Measurements from ENCODE around the gene ATE1.

ATE1 gene

GRCh38 chr10:121880895-121881294, 46.9 kb downstream of the ATE1 start:
- Histone ChIP-seq H3K27me3 (ENCODE audit: control insufficient read depth in 5 of 5, insufficient read depth in 4 of 5, low read length in 5 of 5) (no peaks in the 10 kb centered on the region), H3K9ac (ENCODE audit: low read length in 5 of 5) (no peak overlapping the region), H3K9me3 (ENCODE audit: control insufficient read depth in 5 of 5, low read length in 5 of 5) (no peaks in the 10 kb centered on the region), H3K4me1 (ENCODE audit: control insufficient read depth in 5 of 5, insufficient read depth in 5 of 5, low read length in 5 of 5) (peaks cover 0 to 3% (median 0%) of the 10 kb centered on the region in 5 donors), H3K36me3 (ENCODE audit: control insufficient read depth in 5 of 5, insufficient read depth in 5 of 5, low read length in 5 of 5) (peaks cover 3 to 24% (median 15%) of the 10 kb centered on the region in 5 donors), H3K4me3 (ENCODE audit: low read depth in 1 of 5, low read length in 5 of 5) (no peak overlapping the region), H3K27ac (ENCODE audit: low read depth, low read length) (no peak overlapping the region)

GRCh38 chr10:121879476-121879875, 48.4 kb downstream of the ATE1 start:
- H3K36me3 ChIP-seq (ENCODE audit: control insufficient read depth in 5 of 5, insufficient read depth in 5 of 5, low read length in 5 of 5) = peaks cover 3 to 24% (median 15%) of the 10 kb centered on the region in 5 donors
- no peak overlapping the region for H3K27ac ChIP-seq (ENCODE audit: low read depth, low read length)
- no peaks in the 10 kb centered on the region for H3K27me3 ChIP-seq (ENCODE audit: control insufficient read depth in 5 of 5, insufficient read depth in 4 of 5, low read length in 5 of 5)
- H3K4me1 ChIP-seq (ENCODE audit: control insufficient read depth in 5 of 5, insufficient read depth in 5 of 5, low read length in 5 of 5) = peaks cover 0 to 3% (median 0%) of the 10 kb centered on the region in 5 donors
- H3K4me3 ChIP-seq (ENCODE audit: low read depth in 1 of 5, low read length in 5 of 5) = no peak overlapping the region
- H3K9me3 ChIP-seq (ENCODE audit: control insufficient read depth in 5 of 5, low read length in 5 of 5) = no peaks in the 10 kb centered on the region
- no peak overlapping the region for H3K9ac ChIP-seq (ENCODE audit: low read length in 5 of 5)

- no peaks in the 10 kb centered on the region for H3K9me3 ChIP-seq (ENCODE audit: control insufficient read depth in 5 of 5, low read length in 5 of 5)
Observed at GRCh38 chr10:121873236-121873635, 54.6 kb downstream of the ATE1 start.

GRCh38 chr10:121870413-121870812, 57.4 kb downstream of the ATE1 start:
- Histone ChIP-seq H3K27me3 (ENCODE audit: control insufficient read depth in 5 of 5, insufficient read depth in 4 of 5, low read length in 5 of 5) (no peaks in the 10 kb centered on the region), H3K27ac (ENCODE audit: low read depth, low read length) (no peak overlapping the region), H3K36me3 (ENCODE audit: control insufficient read depth in 5 of 5, insufficient read depth in 5 of 5, low read length in 5 of 5) (peaks cover 9 to 28% (median 21%) of the 10 kb centered on the region in 5 donors)

More at GRCh38 chr10:121873236-121873635, 54.6 kb downstream of the ATE1 start:
- H3K27ac ChIP-seq (ENCODE audit: low read depth, low read length) = no peak overlapping the region
- H3K27me3 ChIP-seq (ENCODE audit: control insufficient read depth in 5 of 5, insufficient read depth in 4 of 5, low read length in 5 of 5) = no peaks in the 10 kb centered on the region
- no peak overlapping the region for H3K9ac ChIP-seq (ENCODE audit: low read length in 5 of 5)
- no peaks in the 10 kb centered on the region for H3K4me1 ChIP-seq (ENCODE audit: control insufficient read depth in 5 of 5, insufficient read depth in 5 of 5, low read length in 5 of 5)
- no peak overlapping the region for H3K4me3 ChIP-seq (ENCODE audit: low read depth in 1 of 5, low read length in 5 of 5)
- peaks cover 13 to 29% (median 24%) of the 10 kb centered on the region in 5 donors for H3K36me3 ChIP-seq (ENCODE audit: control insufficient read depth in 5 of 5, insufficient read depth in 5 of 5, low read length in 5 of 5)

GRCh38 chr10:121865554-121865953, 62.3 kb downstream of the ATE1 start:
- Histone ChIP-seq H3K4me3 (ENCODE audit: low read depth in 1 of 5, low read length in 5 of 5) (no peak overlapping the region), H3K36me3 (ENCODE audit: control insufficient read depth in 5 of 5, insufficient read depth in 5 of 5, low read length in 5 of 5) (peaks cover 13 to 26% (median 21%) of the 10 kb centered on the region in 5 donors), H3K9me3 (ENCODE audit: control insufficient read depth in 5 of 5, low read length in 5 of 5) (no peaks in the 10 kb centered on the region), H3K27ac (ENCODE audit: low read depth, low read length) (no peak overlapping the region), H3K9ac (ENCODE audit: low read length in 5 of 5) (no peak overlapping the region), H3K27me3 (ENCODE audit: control insufficient read depth in 5 of 5, insufficient read depth in 4 of 5, low read length in 5 of 5) (no peaks in the 10 kb centered on the region), H3K4me1 (ENCODE audit: control insufficient read depth in 5 of 5, insufficient read depth in 5 of 5, low read length in 5 of 5) (no peaks in the 10 kb centered on the region)

More at GRCh38 chr10:121870413-121870812, 57.4 kb downstream of the ATE1 start:
- Histone ChIP-seq H3K9ac (ENCODE audit: low read length in 5 of 5) (no peak overlapping the region), H3K4me1 (ENCODE audit: control insufficient read depth in 5 of 5, insufficient read depth in 5 of 5, low read length in 5 of 5) (no peaks in the 10 kb centered on the region), H3K9me3 (ENCODE audit: control insufficient read depth in 5 of 5, low read length in 5 of 5) (no peaks in the 10 kb centered on the region), H3K4me3 (ENCODE audit: low read depth in 1 of 5, low read length in 5 of 5) (no peak overlapping the region)

GRCh38 chr10:121864653-121865052, 63.2 kb downstream of the ATE1 start:
- Histone ChIP-seq H3K9me3 (ENCODE audit: control insufficient read depth in 5 of 5, low read length in 5 of 5) (no peaks in the 10 kb centered on the region), H3K27ac (ENCODE audit: low read depth, low read length) (no peak overlapping the region), H3K36me3 (ENCODE audit: control insufficient read depth in 5 of 5, insufficient read depth in 5 of 5, low read length in 5 of 5) (peaks cover 13 to 23% (median 18%) of the 10 kb centered on the region in 5 donors), H3K9ac (ENCODE audit: low read length in 5 of 5) (no peak overlapping the region), H3K4me3 (ENCODE audit: low read depth in 1 of 5, low read length in 5 of 5) (no peak overlapping the region), H3K27me3 (ENCODE audit: control insufficient read depth in 5 of 5, insufficient read depth in 4 of 5, low read length in 5 of 5) (no peaks in the 10 kb centered on the region), H3K4me1 (ENCODE audit: control insufficient read depth in 5 of 5, insufficient read depth in 5 of 5, low read length in 5 of 5) (no peaks in the 10 kb centered on the region)

- Histone ChIP-seq H3K9ac (ENCODE audit: low read length in 5 of 5) (no peak overlapping the region), H3K27ac (ENCODE audit: low read depth, low read length) (no peak overlapping the region), H3K9me3 (ENCODE audit: control insufficient read depth in 5 of 5, low read length in 5 of 5) (no peaks in the 10 kb centered on the region), H3K4me1 (ENCODE audit: control insufficient read depth in 5 of 5, insufficient read depth in 5 of 5, low read length in 5 of 5) (no peaks in the 10 kb centered on the region), H3K4me3 (ENCODE audit: low read depth in 1 of 5, low read length in 5 of 5) (no peak overlapping the region), H3K36me3 (ENCODE audit: control insufficient read depth in 5 of 5, insufficient read depth in 5 of 5, low read length in 5 of 5) (peaks cover 10 to 19% (median 14%) of the 10 kb centered on the region in 5 donors), H3K27me3 (ENCODE audit: control insufficient read depth in 5 of 5, insufficient read depth in 4 of 5, low read length in 5 of 5) (no peaks in the 10 kb centered on the region)
Observed at GRCh38 chr10:121864168-121864567, 63.7 kb downstream of the ATE1 start.

- Histone ChIP-seq H3K36me3 (ENCODE audit: control insufficient read depth in 5 of 5, insufficient read depth in 5 of 5, low read length in 5 of 5) (peaks cover 3 to 12% (median 9%) of the 10 kb centered on the region in 5 donors), H3K27me3 (ENCODE audit: control insufficient read depth in 5 of 5, insufficient read depth in 4 of 5, low read length in 5 of 5) (no peaks in the 10 kb centered on the region), H3K9me3 (ENCODE audit: control insufficient read depth in 5 of 5, low read length in 5 of 5) (no peaks in the 10 kb centered on the region)
Observed at GRCh38 chr10:121862649-121863048, 65.2 kb downstream of the ATE1 start.

GRCh38 chr10:121862042-121862441, 65.8 kb downstream of the ATE1 start:
- no peaks in the 10 kb centered on the region for H3K27me3 ChIP-seq (ENCODE audit: control insufficient read depth in 5 of 5, insufficient read depth in 4 of 5, low read length in 5 of 5)
- no peaks in the 10 kb centered on the region for H3K4me1 ChIP-seq (ENCODE audit: control insufficient read depth in 5 of 5, insufficient read depth in 5 of 5, low read length in 5 of 5)
- H3K36me3 ChIP-seq (ENCODE audit: control insufficient read depth in 5 of 5, insufficient read depth in 5 of 5, low read length in 5 of 5) = peaks cover 5 to 13% (median 6%) of the 10 kb centered on the region in 5 donors
- H3K27ac ChIP-seq (ENCODE audit: low read depth, low read length) = no peak overlapping the region
- no peak overlapping the region for H3K4me3 ChIP-seq (ENCODE audit: low read depth in 1 of 5, low read length in 5 of 5)
- H3K9ac ChIP-seq (ENCODE audit: low read length in 5 of 5) = no peak overlapping the region
- no peaks in the 10 kb centered on the region for H3K9me3 ChIP-seq (ENCODE audit: control insufficient read depth in 5 of 5, low read length in 5 of 5)

More at GRCh38 chr10:121862649-121863048, 65.2 kb downstream of the ATE1 start:
- H3K27ac ChIP-seq (ENCODE audit: low read depth, low read length) = no peak overlapping the region
- H3K4me1 ChIP-seq (ENCODE audit: control insufficient read depth in 5 of 5, insufficient read depth in 5 of 5, low read length in 5 of 5) = no peaks in the 10 kb centered on the region
- H3K9ac ChIP-seq (ENCODE audit: low read length in 5 of 5) = no peak overlapping the region
- no peak overlapping the region for H3K4me3 ChIP-seq (ENCODE audit: low read depth in 1 of 5, low read length in 5 of 5)

- no peak overlapping the region for H3K4me3 ChIP-seq (ENCODE audit: low read depth in 1 of 5, low read length in 5 of 5)
- H3K4me1 ChIP-seq (ENCODE audit: control insufficient read depth in 5 of 5, insufficient read depth in 5 of 5, low read length in 5 of 5) = no peaks in the 10 kb centered on the region
- no peak overlapping the region for H3K27ac ChIP-seq (ENCODE audit: low read depth, low read length)
- H3K9me3 ChIP-seq (ENCODE audit: control insufficient read depth in 5 of 5, low read length in 5 of 5) = no peaks in the 10 kb centered on the region
- H3K9ac ChIP-seq (ENCODE audit: low read length in 5 of 5) = no peak overlapping the region
- H3K27me3 ChIP-seq (ENCODE audit: control insufficient read depth in 5 of 5, insufficient read depth in 4 of 5, low read length in 5 of 5) = no peaks in the 10 kb centered on the region
- peaks cover 5 to 18% (median 7%) of the 10 kb centered on the region in 5 donors for H3K36me3 ChIP-seq (ENCODE audit: control insufficient read depth in 5 of 5, insufficient read depth in 5 of 5, low read length in 5 of 5)
Observed at GRCh38 chr10:121860810-121861209, 67.0 kb downstream of the ATE1 start.

Measured in subcutaneous abdominal adipose tissue (tissue), 5 donors.